ENCODE results near the gene WNT3A. TPM values are rescaled to one million over a fixed set of nuclear protein-coding genes. Genes with fewer than 3 reads are reported as not detected.
A peak's percentile ranks its signal among the peaks of the same experiment; 100 is the strongest.

Gene WNT3A
- total and polyA plus RNA-seq, 2 experiments from 2014 or later: 0.07 to 0.65 TPM

DNA sequence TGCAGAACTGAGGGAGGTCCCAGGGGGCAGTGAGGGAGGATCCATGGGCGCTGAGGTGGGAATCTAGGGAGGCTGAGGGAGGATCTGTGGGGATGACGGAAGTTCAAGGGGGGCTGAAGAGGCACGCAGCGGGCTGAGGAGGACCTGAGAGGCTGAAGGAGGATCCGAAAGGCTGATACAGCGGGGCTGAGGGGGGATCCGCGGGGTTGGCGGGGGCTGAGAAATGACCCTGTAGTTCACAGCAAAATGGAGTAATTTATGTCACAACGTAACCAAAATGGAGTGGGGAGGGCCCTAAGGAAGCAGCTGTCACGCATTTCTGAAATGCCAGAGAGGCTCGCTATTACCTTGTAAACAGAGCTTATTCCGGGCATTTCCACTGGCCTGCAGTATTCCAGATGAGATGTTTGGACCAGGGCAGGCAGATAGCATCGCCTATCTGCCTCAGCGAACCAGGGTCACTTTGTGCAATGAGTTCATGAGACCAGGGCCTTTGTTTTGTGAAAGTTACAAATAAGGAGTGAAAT lies 103.2 kb downstream of the WNT3A start:
- peaks cover 2% of the 10 kb centered on the region; the same call in 2 of the 3 replicates for H3K9me3 Mint-ChIP-seq

DNA sequence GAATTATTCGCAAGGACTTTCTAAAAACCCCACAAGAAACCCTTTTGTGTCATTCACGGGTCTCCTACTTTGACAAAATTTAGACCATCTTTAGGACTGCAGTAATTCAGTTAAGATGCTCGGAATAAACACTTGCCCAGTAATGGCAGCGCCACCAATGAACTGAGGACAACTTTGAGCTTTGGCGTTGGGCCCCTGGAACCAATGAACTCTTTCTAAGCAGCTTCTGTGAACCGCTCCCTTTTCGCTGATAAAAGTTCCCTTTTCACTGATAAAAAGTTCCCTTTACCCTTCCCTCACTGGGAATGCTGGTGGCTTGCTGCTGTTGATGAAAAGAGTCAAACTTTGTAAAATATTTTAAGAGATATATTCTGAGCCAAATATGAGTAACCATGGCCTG lies 103.8 kb downstream of the WNT3A start:
- no peak overlapping the region for H2AFZ ChIP-seq
- H3K79me2 ChIP-seq (replicated peaks; ENCODE audit: insufficient read depth): peaks cover 8% of the 10 kb centered on the region
- no peaks in the 10 kb centered on the region for H3K36me3 ChIP-seq (ENCODE audit: insufficient read depth)
- peaks cover 4% of the 10 kb centered on the region; the same call in 1 of the 2 replicates for H3K4me1 ChIP-seq (ENCODE audit: insufficient read depth)
- peaks cover 17% of the 10 kb centered on the region for H3K27me3 Mint-ChIP-seq (ENCODE audit: insufficient read depth, low read depth, poor library complexity)
- no peaks in the 10 kb centered on the region for H3F3A ChIP-seq (replicated peaks; ENCODE audit: low read depth)
- peaks cover 8% of the 10 kb centered on the region; the same call in 2 of the 3 replicates for H3K36me3 Mint-ChIP-seq (ENCODE audit: low read depth)
- H3K27ac Mint-ChIP-seq: no peak overlapping the region
- ATAC-seq: no peak
- peaks cover 7% of the 10 kb centered on the region for H3K9me3 Mint-ChIP-seq
- H3K4me3 Mint-ChIP-seq: no peak overlapping the region; the same call in 2 of the 3 replicates
- TF ChIP-seq NANOG (IDR thresholded peaks at IDR 0.05; ENCODE audit: borderline replicate concordance): no peak
- TF ChIP-seq EZH2 (IDR thresholded peaks at IDR 0.05; ENCODE audit: low read depth, unreplicated experiment): no peak
- no peak for TF ChIP-seq POLR2AphosphoS5 (IDR thresholded peaks at IDR 0.05; ENCODE audit: low read depth)
- TF ChIP-seq, protein P1, sequence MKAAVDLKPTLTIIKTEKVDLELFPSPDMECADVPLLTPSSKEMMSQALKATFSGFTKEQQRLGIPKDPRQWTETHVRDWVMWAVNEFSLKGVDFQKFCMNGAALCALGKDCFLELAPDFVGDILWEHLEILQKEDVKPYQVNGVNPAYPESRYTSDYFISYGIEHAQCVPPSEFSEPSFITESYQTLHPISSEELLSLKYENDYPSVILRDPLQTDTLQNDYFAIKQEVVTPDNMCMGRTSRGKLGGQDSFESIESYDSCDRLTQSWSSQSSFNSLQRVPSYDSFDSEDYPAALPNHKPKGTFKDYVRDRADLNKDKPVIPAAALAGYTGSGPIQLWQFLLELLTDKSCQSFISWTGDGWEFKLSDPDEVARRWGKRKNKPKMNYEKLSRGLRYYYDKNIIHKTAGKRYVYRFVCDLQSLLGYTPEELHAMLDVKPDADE (IDR thresholded peaks at IDR 0.05): no peak
- TF ChIP-seq, protein P2, sequence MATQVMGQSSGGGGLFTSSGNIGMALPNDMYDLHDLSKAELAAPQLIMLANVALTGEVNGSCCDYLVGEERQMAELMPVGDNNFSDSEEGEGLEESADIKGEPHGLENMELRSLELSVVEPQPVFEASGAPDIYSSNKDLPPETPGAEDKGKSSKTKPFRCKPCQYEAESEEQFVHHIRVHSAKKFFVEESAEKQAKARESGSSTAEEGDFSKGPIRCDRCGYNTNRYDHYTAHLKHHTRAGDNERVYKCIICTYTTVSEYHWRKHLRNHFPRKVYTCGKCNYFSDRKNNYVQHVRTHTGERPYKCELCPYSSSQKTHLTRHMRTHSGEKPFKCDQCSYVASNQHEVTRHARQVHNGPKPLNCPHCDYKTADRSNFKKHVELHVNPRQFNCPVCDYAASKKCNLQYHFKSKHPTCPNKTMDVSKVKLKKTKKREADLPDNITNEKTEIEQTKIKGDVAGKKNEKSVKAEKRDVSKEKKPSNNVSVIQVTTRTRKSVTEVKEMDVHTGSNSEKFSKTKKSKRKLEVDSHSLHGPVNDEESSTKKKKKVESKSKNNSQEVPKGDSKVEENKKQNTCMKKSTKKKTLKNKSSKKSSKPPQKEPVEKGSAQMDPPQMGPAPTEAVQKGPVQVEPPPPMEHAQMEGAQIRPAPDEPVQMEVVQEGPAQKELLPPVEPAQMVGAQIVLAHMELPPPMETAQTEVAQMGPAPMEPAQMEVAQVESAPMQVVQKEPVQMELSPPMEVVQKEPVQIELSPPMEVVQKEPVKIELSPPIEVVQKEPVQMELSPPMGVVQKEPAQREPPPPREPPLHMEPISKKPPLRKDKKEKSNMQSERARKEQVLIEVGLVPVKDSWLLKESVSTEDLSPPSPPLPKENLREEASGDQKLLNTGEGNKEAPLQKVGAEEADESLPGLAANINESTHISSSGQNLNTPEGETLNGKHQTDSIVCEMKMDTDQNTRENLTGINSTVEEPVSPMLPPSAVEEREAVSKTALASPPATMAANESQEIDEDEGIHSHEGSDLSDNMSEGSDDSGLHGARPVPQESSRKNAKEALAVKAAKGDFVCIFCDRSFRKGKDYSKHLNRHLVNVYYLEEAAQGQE (IDR thresholded peaks at IDR 0.05; ENCODE audit: unreplicated experiment): no peak
- TF ChIP-seq ZNF331 (CRISPR knock-in tag; IDR thresholded peaks at IDR 0.05; ENCODE audit: low read depth): no peak
- no peak overlapping the region for H3K4me2 ChIP-seq
- H4K20me1 ChIP-seq (replicated peaks; ENCODE audit: insufficient read depth): no peaks in the 10 kb centered on the region; the same call in 1 of the 2 replicates
- peaks cover 12% of the 10 kb centered on the region for H3K4me1 Mint-ChIP-seq
- DNase-seq (ENCODE audit: low spot score): no peak
- H3K4me3 ChIP-seq: no peak overlapping the region
- H3K9me2 ChIP-seq (ENCODE audit: insufficient read depth): 0 out of 2 replicates have a peak, but pooled peaks cover 4% of the 10 kb centered on the region
- H3K27me3 ChIP-seq (ENCODE audit: insufficient read depth): peaks cover 10% of the 10 kb centered on the region; the same call in 1 of the 2 replicates
- no peak overlapping the region for H3K27ac ChIP-seq (ENCODE audit: low read depth)

More for the DNA sequence above, 103.2 kb downstream of the WNT3A start:
- DNase-seq (ENCODE audit: low spot score): peak; percentile 60
- peak; percentile 13 for ATAC-seq
- Histone ChIP-seq H3K27me3 (ENCODE audit: insufficient read depth) (peaks cover 10% of the 10 kb centered on the region; the same call in 1 of the 2 replicates), H3K36me3 (ENCODE audit: insufficient read depth) (no peaks in the 10 kb centered on the region), H3K79me2 (replicated peaks; ENCODE audit: insufficient read depth) (peaks cover 8% of the 10 kb centered on the region), H3F3A (replicated peaks; ENCODE audit: low read depth) (no peaks in the 10 kb centered on the region), H2AFZ (peak overlapping the region; percentile 95), H3K4me2 (peak overlapping the region; percentile 76), H4K20me1 (replicated peaks; ENCODE audit: insufficient read depth) (no peaks in the 10 kb centered on the region; the same call in 1 of the 2 replicates), H3K27ac (ENCODE audit: low read depth) (no peak overlapping the region), H3K9me2 (ENCODE audit: insufficient read depth) (0 out of 2 replicates have a peak, but pooled peaks cover 3% of the 10 kb centered on the region), H3K4me1 (ENCODE audit: insufficient read depth) (peaks cover 4% of the 10 kb centered on the region; the same call in 1 of the 2 replicates), H3K4me3 (peak overlapping the region; percentile 97)
- Mint-ChIP-seq H3K36me3 (ENCODE audit: low read depth) (peaks cover 8% of the 10 kb centered on the region; the same call in 2 of the 3 replicates), H3K4me1 (peaks cover 12% of the 10 kb centered on the region), H3K4me3 (peak overlapping the region; percentile 93), H3K27me3 (ENCODE audit: insufficient read depth, low read depth, poor library complexity) (peaks cover 17% of the 10 kb centered on the region), H3K27ac (no peak overlapping the region)
- TF ChIP-seq ZNF331 (CRISPR knock-in tag; IDR thresholded peaks at IDR 0.05; ENCODE audit: low read depth): no peak

Small RNAs within 50 kb of the gene (microRNA-seq; reads per million reads assigned to microRNA genes)
- 0.66 reads per million for gene MIR3620

Small RNAs within 50 kb of the gene (small RNA-seq; reads per million reads assigned to genes)
- gene SEPT14P17 (ENCODE audit: low replicate concordance): not detected

Other genes with a start within 250 kb of the WNT3A start
- not detected in 2 replicates for gene PRSS38, start 191.3 kb upstream of the WNT3A start, total RNA-seq (2014; rRNA removed; shearing (Covaris generic))
- not detected in 2 replicates for gene PRSS38, start 191.3 kb upstream of the WNT3A start, polyA plus RNA-seq (2016; fragmentation: Nextera tagmentation; extraction: Ambion mirVana)
- gene WNT9A, start 59.1 kb upstream of the WNT3A start, total RNA-seq (2014; rRNA removed; shearing (Covaris generic)): 1.8 and 2.0 TPM in 2 replicates
- 0.06 and 0.07 TPM in 2 replicates for gene WNT9A, start 59.1 kb upstream of the WNT3A start, polyA plus RNA-seq (2016; fragmentation: Nextera tagmentation; extraction: Ambion mirVana)
- 199 and 210 TPM in 2 replicates for gene ARF1, start 75.7 kb downstream of the WNT3A start, total RNA-seq (2014; rRNA removed; shearing (Covaris generic))
- gene ARF1, start 75.7 kb downstream of the WNT3A start, polyA plus RNA-seq (2016; fragmentation: Nextera tagmentation; extraction: Ambion mirVana): 292 and 306 TPM in 2 replicates
- gene C1orf35, start 96.3 kb downstream of the WNT3A start, total RNA-seq (2014; rRNA removed; shearing (Covaris generic)): 11.3 and 14.0 TPM in 2 replicates
- gene C1orf35, start 96.3 kb downstream of the WNT3A start, polyA plus RNA-seq (2016; fragmentation: Nextera tagmentation; extraction: Ambion mirVana): 67.6 and 75.9 TPM in 2 replicates
- 81.2 and 92.4 TPM in 2 replicates for gene MRPL55, start 102.3 kb downstream of the WNT3A start, total RNA-seq (2014; rRNA removed; shearing (Covaris generic))
- gene MRPL55, start 102.3 kb downstream of the WNT3A start, polyA plus RNA-seq (2016; fragmentation: Nextera tagmentation; extraction: Ambion mirVana): 172 and 182 TPM in 2 replicates
- gene GUK1, start 133.3 kb downstream of the WNT3A start, total RNA-seq (2014; rRNA removed; shearing (Covaris generic)): 84.0 and 87.5 TPM in 2 replicates
- 104 and 121 TPM in 2 replicates for gene GUK1, start 133.3 kb downstream of the WNT3A start, polyA plus RNA-seq (2016; fragmentation: Nextera tagmentation; extraction: Ambion mirVana)
- 0.58 and 1.2 TPM in 2 replicates for gene GJC2, start 142.9 kb downstream of the WNT3A start, total RNA-seq (2014; rRNA removed; shearing (Covaris generic))
- gene GJC2, start 142.9 kb downstream of the WNT3A start, polyA plus RNA-seq (2016; fragmentation: Nextera tagmentation; extraction: Ambion mirVana): 0.15 and 0.23 TPM in 2 replicates
- 7.3 and 10.3 TPM in 2 replicates for gene IBA57, start 158.8 kb downstream of the WNT3A start, total RNA-seq (2014; rRNA removed; shearing (Covaris generic))
- 1.1 TPM in 2 replicates for gene IBA57, start 158.8 kb downstream of the WNT3A start, polyA plus RNA-seq (2016; fragmentation: Nextera tagmentation; extraction: Ambion mirVana)
- 21.5 and 38.5 TPM in 2 replicates for gene OBSCN, start 201.0 kb downstream of the WNT3A start, total RNA-seq (2014; rRNA removed; shearing (Covaris generic))
- gene OBSCN, start 201.0 kb downstream of the WNT3A start, polyA plus RNA-seq (2016; fragmentation: Nextera tagmentation; extraction: Ambion mirVana): 8.4 and 9.6 TPM in 2 replicates

Measured in GM23338 (cell line).